Measurements from ENCODE around the gene CST9.
"Not testable (repeated sequence)": the region's sequence is repeated elsewhere in the genome, so short reads cannot be mapped to it uniquely, and the experiment has no call there.

The CST9 gene

DNA sequence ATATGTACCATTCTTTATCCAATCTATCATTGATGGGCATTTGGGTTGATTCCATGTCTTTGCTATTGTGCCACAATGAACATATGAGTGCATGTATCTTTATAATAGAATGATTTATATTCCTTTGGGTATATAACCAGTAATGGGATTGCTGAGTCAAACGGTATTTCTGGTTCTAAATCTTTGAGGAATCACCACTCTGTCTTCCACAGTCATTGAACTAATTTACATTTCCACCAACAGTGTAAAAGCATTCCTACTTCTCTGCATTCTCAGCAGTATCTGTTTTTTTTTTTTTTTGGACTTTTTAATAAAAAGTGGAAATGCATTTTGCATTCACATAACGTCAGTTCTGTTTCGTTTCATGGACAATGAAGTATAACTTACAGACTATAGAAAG, 16.7 kb upstream of the CST9 start:
- not testable (repeated sequence) for DNase-seq

DNA sequence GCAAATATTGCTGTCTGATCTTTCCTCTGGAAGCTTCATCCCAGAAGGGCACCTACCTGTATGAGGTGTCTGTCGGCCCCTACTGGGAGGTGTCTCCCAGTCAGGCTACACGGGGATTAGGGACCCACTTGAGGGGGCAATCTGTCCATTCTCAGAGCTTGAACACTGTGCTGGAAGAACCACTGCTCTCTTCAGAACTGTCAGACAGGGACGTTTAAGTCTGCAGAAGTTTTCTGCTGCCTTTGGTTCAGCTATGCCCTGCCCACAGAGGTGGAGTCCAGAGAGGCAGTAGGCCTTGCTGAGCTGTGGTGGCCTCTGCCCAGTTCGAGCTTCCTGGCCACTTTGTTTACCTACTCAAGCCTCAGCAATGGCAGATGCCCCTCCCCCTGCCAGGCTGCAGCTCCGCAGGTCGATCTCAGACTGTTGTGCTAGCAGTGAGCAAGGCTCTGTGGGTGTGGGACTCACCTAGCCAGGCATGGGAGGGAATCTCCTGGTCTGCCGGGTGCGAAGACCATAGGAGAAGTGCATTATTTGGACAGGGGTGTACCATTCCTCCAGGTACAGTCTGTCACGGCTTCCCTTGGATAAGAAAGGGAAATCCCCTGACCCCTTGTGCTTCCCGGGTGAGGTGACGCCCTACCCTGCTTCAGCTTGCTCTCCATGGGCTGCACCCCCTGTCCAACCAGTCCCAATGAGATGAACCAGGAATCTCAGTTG, 15.1 kb upstream of the CST9 start:
- DNase-seq = not testable (repeated sequence)

DNA sequence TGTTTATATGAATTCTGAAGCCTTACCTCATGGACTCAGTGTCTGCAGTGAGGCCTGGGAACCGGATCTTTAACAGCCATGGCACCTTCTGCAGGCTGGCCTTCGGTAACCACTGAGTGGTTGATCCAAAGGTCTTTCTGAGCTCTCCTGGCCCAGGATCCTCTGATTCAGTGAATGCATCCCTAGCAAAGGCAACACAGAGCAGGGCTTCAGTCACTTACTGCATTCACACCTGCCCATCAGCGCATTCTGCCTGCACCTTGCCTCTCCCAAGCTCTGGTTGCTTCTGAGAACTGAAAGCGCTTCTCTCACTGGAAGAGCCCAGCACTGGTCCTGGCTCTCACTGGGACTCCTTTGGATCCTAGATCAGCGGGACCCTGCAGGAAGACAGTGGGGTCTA, 8.4 kb upstream of the CST9 start:
- DNase-seq = no peak

DNA sequence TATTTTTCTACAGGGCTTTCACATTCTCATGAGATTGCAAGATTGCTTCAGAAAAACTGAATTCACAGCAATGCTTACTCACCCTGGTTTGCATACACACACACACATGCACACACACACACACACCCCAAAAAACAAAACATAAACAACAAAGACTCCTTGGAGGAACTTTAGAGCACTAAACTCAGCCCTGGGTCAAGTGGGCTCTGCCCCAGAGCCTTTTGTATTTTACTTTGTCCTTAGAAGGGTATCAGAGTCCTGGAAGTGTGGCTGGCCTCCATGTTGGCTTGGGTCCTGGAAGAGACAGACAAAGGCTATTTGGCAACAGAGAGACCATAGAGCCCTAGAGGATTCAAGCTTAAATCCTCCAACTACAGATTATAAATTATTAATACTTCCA, 8.0 kb upstream of the CST9 start:
- no peak for DNase-seq

DNA sequence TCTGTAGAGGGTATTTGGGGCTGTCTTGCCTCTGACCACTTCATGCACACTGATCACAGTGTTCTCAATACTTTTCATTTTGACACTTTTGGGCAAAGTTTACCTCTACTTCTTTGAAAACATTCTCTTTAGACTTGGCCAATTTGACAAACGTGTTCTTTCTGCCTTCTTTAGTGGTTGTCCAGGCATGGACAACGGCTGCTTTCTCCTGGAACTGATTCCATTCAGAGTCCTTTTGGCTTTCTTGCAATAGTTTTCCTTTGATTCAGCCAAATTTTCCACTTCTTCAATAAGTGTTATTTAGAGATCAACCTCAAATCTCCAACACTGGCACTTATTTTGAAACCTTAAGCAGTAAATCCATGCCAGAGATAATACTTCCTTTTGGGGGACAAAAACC, 6.7 kb upstream of the CST9 start:
- DNase-seq = no peak

DNA sequence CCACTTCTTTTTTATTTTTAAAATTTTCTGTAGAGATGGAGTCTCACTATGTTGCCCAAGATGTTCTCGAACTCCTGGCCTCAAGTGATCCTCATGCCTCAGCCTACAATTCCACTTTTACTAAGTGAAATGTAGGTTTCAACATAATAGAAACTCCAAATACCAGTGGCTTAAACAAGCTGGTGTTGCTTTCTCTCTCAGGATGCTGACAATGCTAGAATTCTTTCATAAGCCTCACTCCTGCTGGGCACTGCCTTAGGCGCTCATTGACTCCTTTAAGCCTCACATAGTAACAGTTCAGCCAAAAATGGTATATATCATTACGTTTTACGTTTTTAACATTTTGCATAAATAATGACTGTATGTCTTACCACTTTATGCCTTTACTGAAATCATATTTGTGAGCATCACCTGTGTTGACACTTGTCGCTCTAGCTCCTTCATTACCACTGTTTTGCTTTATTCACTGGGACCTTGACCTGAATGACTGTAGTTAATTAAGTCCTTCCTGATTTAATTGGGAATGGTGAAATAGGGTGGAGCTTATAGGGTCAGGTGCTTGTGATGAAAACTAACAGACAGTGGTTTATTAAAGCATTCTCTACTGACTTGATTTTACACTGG, 3.9 kb upstream of the CST9 start:
- no peak for DNase-seq

DNA sequence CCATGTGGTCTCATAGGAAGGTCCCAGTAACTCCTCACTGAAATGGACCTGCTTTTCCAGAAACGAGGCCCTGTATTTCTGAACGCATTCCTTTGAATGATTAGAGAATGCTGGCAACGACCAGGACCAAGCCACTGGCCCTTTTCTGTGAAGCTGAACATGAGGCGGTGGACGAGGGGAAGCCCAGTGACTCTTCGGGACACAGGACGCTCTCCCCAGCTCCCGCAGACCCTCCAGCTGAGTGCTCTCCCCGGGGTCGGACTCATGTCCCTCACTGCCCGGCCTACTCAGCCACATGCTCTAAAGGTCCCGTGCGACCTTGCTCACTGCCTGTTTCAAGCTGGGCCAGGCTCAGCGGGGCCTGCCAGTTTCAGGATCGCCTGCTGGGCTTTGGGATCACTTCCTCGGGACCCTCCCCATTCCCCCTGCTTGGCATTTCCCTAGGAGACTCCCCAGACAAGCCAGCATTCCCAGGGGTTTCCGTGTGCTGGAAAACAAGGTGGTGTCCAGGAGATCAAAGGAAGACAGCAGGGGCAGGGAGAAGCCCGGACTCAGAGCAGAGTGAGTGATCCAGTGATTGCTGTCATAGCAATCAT, 2.6 kb upstream of the CST9 start:
- no peak for DNase-seq

DNA sequence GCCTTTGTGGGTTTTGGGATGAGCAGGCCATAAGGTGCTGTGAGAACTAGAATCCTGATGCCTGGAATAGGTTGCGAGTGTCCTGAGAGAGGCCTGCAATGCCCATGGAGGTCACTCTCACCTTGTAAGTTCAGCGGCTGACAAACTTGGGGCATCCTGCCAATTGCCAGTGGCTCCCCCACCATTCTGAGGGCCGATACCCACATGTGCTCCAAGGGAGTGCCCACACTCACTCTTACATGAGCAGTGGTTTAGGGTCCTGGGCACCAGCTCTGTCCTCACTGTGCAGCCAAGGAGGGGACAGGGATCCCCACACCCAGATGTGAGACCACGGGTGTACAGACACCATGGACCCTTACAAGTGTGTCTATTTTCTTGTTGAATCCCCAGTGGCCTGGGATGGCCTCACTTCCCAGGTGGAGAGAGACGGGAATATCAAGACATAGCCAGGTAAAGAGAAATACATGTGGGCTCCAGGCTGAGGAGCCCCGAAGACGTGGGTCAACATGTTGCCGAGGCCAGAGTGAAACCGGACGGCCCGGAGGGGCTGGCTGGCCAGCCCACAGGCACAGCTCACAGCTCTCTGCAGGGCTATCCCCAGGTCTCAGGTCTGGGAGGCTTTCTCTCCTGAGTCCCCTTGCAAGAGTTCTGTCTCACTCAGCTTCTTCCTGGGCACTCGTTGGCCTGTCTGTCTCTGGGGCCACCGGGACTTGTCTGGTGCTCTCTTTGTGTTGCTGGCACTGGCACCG, 2.0 kb upstream of the CST9 start:
- DNase-seq = no peak

DNA sequence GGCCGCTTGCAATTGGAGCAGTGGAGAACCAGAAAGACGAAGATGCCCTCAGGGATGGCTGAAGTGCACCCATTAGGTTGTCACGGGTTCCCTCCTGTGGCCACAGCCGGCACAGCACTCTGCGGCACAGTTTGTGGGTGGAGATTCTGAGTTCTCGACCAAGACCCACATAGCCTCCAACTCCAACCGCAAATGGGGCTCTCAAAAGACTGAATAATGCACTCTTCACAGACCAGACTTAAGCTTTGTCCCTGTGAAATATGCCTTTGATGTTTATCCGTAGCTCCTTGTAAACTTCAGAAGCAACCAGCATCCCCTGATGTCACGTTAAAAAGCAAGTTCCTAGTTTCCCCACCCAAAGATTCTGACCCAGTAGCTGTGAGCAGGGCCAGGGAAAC, 934 bp upstream of the CST9 start:
- peak; percentile 5 for DNase-seq

DNA sequence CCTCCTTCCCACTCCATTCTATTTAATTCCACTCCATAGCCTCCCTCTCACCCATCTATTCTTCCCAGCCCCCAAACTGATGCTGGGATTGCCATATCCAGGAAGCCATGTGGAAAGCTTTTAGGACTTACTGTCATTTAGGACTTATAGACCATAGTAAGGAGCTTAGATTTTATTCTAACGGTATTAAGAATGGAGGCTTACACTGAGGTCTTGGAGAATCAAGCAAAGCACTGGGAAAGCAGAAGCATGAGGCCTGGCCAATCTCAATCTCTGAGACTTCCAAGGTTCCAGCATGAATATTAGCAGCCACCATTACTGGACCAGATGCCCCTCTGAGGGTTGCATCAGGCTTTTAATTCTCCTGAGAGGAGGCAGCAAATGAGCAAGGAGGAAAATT, 1.4 kb downstream of the CST9 start:
- no peak for DNase-seq

DNA sequence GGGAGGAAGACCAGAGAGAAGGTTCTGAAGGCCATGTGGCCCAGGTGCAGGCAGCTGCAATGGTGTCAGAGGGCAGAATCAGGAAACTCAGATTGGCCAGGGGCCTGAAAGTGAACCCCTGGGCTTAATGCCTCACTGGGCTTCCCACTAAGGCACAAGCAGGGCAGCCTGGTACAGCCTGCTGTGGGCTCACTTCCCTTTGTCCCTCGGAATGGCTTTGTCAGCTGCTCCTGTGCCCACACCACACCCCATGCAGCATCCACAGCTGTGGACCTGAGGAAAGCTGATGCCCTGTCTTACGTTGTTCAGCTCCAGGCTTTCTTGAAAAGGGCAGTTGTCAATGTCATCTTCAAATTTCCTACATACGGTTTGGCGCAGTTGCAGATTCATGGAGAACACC, 2.4 kb downstream of the CST9 start:
- DNase-seq = no peak

DNA sequence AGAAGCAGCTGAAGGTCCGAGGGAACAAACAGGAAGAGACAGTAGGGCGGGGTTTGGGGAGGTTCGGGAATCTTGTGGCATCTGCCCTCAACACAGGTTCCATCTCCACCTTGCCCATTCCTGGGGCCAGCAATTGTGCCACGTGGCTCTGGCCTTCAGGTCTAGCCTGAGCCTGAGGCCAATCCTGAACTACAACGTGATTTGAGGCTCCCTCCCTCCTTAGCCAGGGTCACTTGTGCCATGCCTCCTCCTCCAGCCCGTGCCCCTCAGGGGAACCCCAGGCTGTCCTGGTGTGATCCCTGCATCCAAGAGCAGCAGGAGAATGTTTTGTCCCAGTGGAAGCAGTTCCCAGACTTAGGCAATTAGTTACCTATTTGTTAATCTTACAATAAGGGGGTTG, 3.0 kb downstream of the CST9 start:
- no peak for DNase-seq

DNA sequence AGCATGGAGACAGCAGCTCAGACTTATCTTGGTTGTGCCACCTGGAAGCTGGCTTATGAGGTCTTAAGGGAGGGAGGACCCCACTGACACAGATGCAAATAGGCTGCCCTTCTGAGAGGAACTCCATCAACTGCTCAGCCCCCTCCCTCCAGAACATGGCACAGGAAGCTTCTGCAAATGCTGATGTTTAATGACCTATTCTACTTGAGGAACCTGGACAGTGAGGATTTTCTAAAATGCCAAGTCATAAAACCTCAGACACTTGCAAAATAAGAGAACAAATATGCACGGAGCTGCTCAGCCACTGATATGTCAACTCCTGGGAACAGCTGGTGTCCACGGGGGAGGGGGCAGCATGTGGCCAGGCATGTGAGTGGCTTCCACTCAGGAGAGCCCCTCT, 3.5 kb downstream of the CST9 start:
- no peak for DNase-seq

DNA sequence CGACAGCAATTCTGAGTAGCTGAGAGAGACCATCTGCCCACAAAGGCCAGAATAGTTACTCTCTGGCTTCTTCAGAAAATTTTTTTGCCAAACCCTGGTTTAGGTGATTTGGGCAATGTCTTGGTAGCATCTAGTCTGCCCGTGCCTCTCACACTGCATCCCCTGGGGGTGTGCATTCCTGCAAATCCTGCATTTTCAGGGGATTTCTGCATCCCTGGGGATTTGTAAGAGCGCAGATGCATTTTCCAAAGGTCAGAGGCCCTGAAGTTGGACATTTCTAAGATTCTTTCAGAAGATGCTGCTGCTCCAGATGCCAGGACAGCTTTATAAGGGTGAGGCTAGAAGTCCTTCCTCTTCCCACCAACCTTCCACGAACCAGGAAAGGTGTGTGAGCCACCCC, 4.0 kb downstream of the CST9 start:
- no peak for DNase-seq

DNA sequence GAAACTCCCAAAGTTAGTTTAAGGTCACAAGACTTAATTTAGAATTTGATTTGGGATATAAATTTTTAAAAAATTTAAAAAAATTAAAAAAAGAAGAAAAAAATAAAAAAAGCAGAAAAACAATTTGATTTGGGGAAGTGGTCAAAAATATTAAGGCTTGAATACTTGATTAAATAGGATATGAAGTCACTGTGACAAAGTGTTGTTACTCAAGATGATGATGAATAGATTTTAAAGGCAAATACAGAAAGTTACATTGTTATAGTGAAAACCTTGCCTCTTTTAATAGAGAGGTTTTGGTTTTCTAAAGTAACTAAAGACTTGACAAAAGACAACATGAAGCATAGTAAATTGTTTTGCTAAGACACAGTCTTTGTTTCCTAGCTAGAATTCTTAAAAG, 7.2 kb downstream of the CST9 start:
- no peak for DNase-seq

DNA sequence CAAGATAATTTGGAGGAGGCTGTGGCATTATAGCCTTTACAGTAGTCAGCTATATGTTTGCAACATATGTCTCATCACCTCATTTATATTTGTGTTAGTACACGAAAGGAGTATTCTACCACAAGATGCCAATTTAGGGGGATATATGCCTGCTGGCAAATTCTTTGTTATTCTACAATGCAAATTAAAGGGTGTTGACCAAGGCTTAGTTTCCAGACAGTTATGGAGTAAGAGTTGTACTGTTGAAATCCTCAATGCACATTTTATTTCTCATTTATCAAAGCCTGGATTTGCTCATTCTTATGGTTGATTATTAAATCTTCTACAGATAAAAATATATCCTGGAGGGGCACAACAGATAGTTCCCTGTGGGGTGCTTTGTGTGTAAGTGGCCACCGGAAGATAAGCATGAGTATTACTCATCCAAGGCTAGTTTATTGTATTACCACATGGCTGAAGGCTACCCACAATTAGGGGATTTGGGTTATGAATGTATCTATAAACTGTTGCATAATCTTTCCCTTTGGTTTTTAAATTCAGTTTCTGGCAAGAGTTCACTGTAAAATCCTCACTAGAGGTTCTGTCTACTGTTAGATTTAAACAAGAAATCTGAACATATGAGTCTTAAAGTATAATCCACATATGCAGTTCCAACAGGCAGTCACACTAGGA, 9.0 kb downstream of the CST9 start:
- no peak for DNase-seq

DNA sequence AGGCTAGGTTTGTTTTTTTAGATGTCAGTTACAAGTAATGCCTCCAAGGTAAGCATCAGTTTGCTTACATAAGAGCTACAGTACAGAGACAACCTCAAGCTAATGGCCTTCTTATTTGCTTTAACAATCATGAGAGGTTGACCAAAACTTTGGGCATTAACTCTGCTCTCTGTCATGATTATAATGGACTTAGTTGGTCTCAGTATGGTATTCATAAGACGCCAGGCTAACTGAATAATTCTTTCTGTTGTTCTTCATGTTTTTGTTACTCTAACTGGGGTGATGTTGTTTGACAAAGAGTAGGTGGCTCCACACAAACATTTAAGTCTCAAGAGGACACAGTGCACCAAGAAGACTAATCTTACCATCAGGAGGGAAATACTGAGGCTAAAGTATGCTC, 9.8 kb downstream of the CST9 start:
- DNase-seq = no peak

DNA sequence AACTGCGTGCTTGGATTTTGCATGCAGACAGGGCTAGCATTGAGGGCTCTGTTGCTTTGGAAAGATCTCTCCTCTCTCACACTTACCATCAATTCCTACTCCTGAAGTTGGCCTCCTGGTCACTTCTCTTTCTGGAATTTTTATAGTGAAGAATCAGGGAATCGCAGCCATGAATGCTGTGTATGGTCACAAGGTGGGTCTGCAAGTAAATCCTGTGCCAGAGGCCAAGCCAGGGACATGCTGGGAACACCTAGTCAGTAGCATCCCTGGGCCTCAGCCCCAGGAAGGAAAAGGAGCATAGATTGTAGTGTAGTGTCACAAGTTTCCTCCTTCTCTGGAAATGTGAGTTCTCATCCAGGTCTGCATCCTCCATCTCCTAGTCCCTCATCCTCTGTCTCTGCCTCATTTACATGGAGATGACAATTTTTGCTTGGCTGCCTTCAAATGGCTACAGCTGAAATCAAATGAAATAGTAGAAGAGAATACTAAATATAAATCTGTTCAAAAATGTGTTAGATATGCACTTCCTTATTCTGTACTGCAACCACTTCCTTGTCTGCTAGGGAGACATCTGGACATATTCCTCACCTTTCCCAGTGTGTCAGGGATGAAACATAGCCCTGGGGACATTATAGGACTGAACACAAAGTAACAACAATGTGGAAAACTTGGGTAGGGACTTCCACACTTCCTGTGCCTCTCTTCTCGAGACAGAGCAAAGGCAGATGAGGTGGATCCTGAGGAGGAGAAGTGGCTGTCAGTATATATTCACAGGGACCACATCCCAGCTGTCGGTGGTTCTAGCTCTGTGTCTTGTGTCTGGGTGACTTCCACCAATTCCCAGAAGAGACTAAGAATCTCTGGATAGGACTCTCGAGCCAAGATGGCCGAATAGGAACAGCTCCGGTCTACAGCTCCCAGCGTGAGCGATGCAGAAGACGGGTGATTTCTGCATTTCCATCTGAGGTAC, 17.0 kb downstream of the CST9 start:
- DNase-seq = no peak

DNA sequence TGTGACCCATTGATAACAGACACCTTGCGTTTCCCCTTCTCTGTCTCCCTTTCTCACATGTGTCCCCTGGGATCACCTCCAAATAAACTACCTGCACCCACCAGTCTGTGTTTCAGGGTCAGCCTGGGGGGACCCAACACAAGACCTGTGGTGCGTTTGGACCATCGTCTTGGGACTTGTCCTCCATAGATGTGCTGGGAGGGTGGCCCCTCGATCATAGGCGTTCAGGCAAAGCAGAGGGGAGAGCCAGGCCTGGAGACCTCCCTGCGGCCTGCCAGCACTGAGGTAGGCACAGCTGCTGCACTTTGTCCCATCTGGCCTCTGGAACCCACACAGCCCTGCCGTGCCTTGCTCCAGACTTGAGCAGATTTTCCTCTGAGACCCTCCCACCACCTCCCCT, 18.1 kb downstream of the CST9 start:
- DNase-seq = no peak

DNA sequence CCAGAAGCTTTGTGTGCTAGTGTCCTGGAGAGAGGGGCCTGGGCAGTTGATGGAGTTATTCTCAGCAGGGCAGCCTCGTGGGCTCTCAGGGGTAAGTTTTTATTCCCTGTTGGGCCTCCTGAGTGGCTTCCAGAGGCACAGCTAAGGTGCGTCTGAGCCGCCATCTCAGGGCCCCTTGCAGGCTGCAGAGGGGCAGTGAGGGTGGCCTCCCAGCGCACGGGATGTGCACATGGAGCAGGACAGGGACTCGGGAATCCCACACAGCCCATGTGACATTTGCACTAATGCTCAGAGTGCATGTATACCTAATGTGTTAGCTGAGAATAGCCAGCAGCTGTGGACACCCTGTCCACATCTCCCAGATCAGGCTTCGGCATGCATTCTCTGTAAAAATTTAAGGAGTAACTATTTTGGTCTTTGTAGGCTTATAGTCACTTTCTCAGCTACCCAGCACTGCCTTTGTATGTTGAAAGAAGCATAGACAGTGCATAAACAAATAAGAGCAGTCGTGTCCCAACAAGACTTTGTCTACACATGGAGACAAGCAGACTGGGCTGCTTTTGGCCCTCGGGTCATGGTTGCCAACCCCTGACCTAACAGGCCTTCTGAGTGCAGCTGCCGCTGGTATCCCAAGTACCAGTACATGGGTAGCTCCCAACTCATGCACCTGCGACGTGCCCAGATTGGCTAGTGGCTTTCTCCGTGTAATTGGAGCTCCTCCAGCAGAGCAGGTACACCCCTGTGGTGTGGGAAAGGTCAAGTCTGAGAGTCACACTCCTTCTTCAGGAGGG, 18.8 kb downstream of the CST9 start:
- DNase-seq = no peak

Measured in NCI-H1417 treated with DMSO at 0.1 percent for 48 hours (cell line).